Peyer's patch (tissue), 4 donors: ENCODE measurements around the gene ABCA12.

Experiments
- CTCF ChIP-seq, 6 experiments: fragments of 450-650 bp in 4 of 6; fragments of 200-600 bp in 2 of 6; sonication (generic) in 1 of 6; IDR thresholded peaks; one replicate each; pipeline ENCODE4 v1.5.1; 2017 to 2019; ENCODE audit warnings: antibody characterized with exemption in 6 of 6, mild to moderate bottlenecking in 3 of 6, moderate library complexity in 1 of 6
- POLR2A ChIP-seq, 2 donors: fragments of 450-650 bp; IDR thresholded peaks; one replicate each; pipeline ENCODE4 v1.5.1; 2017; ENCODE audit warnings: antibody characterized with exemption in 2 of 2, mild to moderate bottlenecking in 2 of 2, moderate library complexity in 2 of 2

GRCh38 chr2:215120401-215120800, 18.0 kb downstream of the ABCA12 start:
- TF ChIP-seq CTCF (IDR thresholded peaks at IDR 0.05): no peak
- no peak for TF ChIP-seq POLR2A (IDR thresholded peaks at IDR 0.05)
